Uterus (tissue), 2 donors: Measurements from ENCODE around the gene FAM171A2.

Source experiments
- POLR2A ChIP-seq, 2 donors: fragments of 450-650 bp; IDR thresholded peaks; one replicate each; pipeline ENCODE4 v1.6.1; 2016; ENCODE audit warnings: antibody characterized with exemption in 2 of 2, mild to moderate bottlenecking in 1 of 2, moderate library complexity in 1 of 2
- TF ChIP-seq, protein P1 (sequence below), 4 experiments: fragments of 200-600 bp in 2 of 4; fragments of 450-650 bp in 2 of 4; sonication (generic) in 2 of 4; IDR thresholded peaks; one replicate each; pipeline ENCODE4 v1.5.1; 2016 to 2019; ENCODE audit warnings: antibody characterized with exemption in 4 of 4, mild to moderate bottlenecking in 2 of 4, moderate library complexity in 1 of 4

GRCh38 chr17:44343510-44344209 is 20.0 kb downstream of the FAM171A2 start:
- no peak for TF ChIP-seq POLR2A (IDR thresholded peaks at IDR 0.05)
- TF ChIP-seq, protein P1, sequence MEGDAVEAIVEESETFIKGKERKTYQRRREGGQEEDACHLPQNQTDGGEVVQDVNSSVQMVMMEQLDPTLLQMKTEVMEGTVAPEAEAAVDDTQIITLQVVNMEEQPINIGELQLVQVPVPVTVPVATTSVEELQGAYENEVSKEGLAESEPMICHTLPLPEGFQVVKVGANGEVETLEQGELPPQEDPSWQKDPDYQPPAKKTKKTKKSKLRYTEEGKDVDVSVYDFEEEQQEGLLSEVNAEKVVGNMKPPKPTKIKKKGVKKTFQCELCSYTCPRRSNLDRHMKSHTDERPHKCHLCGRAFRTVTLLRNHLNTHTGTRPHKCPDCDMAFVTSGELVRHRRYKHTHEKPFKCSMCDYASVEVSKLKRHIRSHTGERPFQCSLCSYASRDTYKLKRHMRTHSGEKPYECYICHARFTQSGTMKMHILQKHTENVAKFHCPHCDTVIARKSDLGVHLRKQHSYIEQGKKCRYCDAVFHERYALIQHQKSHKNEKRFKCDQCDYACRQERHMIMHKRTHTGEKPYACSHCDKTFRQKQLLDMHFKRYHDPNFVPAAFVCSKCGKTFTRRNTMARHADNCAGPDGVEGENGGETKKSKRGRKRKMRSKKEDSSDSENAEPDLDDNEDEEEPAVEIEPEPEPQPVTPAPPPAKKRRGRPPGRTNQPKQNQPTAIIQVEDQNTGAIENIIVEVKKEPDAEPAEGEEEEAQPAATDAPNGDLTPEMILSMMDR (IDR thresholded peaks at IDR 0.05): no peak
